Neural cell (in vitro differentiated cells): ENCODE data around the gene QSER1. TPM values are rescaled to one million over a fixed set of nuclear protein-coding genes. Genes with fewer than 3 reads are reported as not detected.
"Not testable (repeated sequence)": the region's sequence is repeated elsewhere in the genome, so short reads cannot be mapped to it uniquely, and the experiment has no call there.

Experiments used
- H2AFZ ChIP-seq: fragments of 200-600, 300-800 bp; sonication (generic), shearing (Covaris generic); 2 replicates; pipeline ENCODE4 v1.6.0; 2014; ENCODE audit warnings: low read depth, mild to moderate bottlenecking, antibody characterized with exemption, low read length, moderate library complexity
- H3F3A ChIP-seq: fragments of 200-600 bp; shearing (Covaris generic); 2 replicates; pipeline ENCODE4 v1.6.1; 2016; ENCODE audit warnings: mild to moderate bottlenecking, moderate library complexity, mixed read lengths, antibody characterized with exemption, low read length; ENCODE audit not compliant: insufficient read depth, poor library complexity, severe bottlenecking
- H3K27ac ChIP-seq: fragments of 200-600, 300-800 bp; sonication (generic), shearing (Covaris generic); 2 replicates; pipeline ENCODE4 v1.5.1; 2014; ENCODE audit warnings: mild to moderate bottlenecking, low read length, moderate library complexity
- H3K27me3 ChIP-seq: fragments of 300-800, 200-600 bp; sonication (generic), shearing (Covaris generic); 2 replicates; pipeline ENCODE4 v1.6.0; 2014; ENCODE audit warnings: mild to moderate bottlenecking, low read depth, low read length, moderate library complexity; ENCODE audit not compliant: insufficient read depth
- H3K36me3 ChIP-seq: fragments of 300-800, 200-600 bp; sonication (generic), shearing (Covaris generic); 2 replicates; pipeline ENCODE4 v1.5.1; 2014; ENCODE audit warnings: mild to moderate bottlenecking, antibody characterized with exemption, low read length, moderate library complexity; ENCODE audit not compliant: insufficient read depth
- H3K4me2 ChIP-seq: fragments of 300-800, 200-600 bp; sonication (generic), shearing (Covaris generic); 2 replicates; pipeline ENCODE4 v1.6.0; 2014; ENCODE audit warnings: mild to moderate bottlenecking, low read length
- H3K4me3 ChIP-seq: fragments of 300-800, 200-600 bp; sonication (generic), shearing (Covaris generic); 2 replicates; pipeline ENCODE4 v1.5.1; 2014; ENCODE audit warnings: mild to moderate bottlenecking, low read length, moderate library complexity
- H3K79me2 ChIP-seq: fragments of 200-600 bp; shearing (Covaris generic); replicated peaks from 2 replicates; pipeline ENCODE4 v1.6.0; 2014; ENCODE audit warnings: mild to moderate bottlenecking, low read length, moderate library complexity; ENCODE audit not compliant: insufficient read depth
- H3K9ac ChIP-seq: fragments of 300-800, 200-600 bp; sonication (generic), shearing (Covaris generic); 2 replicates; pipeline ENCODE4 v1.6.1; 2016; ENCODE audit warnings: mild to moderate bottlenecking, low read length, mixed read lengths
- H3K9me2 ChIP-seq: fragments of 200-600 bp; shearing (Covaris generic); 2 replicates; pipeline ENCODE4 v1.6.1; 2016; ENCODE audit warnings: mild to moderate bottlenecking, low read length, mixed read lengths; ENCODE audit not compliant: insufficient read depth
- H3K9me3 ChIP-seq: fragments of 200-600, 300-800 bp; sonication (generic), shearing (Covaris generic); 2 replicates; pipeline ENCODE4 v1.6.1; 2016; ENCODE audit warnings: mild to moderate bottlenecking, mixed run types, low read length, moderate library complexity, mixed read lengths
- H4K20me1 ChIP-seq: fragments of 200-600 bp; shearing (Covaris generic); 2 replicates; pipeline ENCODE4 v1.6.1; 2016; ENCODE audit warnings: mild to moderate bottlenecking, mixed run types; ENCODE audit not compliant: insufficient read depth
- CTCF ChIP-seq: fragments of 450-650 bp; IDR thresholded peaks from 2 replicates; pipeline ENCODE4 v1.5.1; 2014; ENCODE audit warnings: antibody characterized with exemption, mild to moderate bottlenecking, moderate library complexity; ENCODE audit not compliant: poor library complexity, severe bottlenecking
- EP300 ChIP-seq: fragments of 450-650 bp; conservative IDR thresholded peaks from 2 replicates; pipeline ENCODE4 v1.6.1; 2014; ENCODE audit warnings: antibody characterized with exemption, mild to moderate bottlenecking, moderate library complexity; ENCODE audit not compliant: poor library complexity, severe bottlenecking
- EZH2 ChIP-seq: fragments of 200-600, 300-800 bp; shearing (Covaris generic), sonication (generic); IDR thresholded peaks from 2 replicates; pipeline ENCODE4 v1.6.1; 2014; ENCODE audit warnings: antibody characterized with exemption, low read length, borderline replicate concordance, mild to moderate bottlenecking; ENCODE audit not compliant: insufficient read depth, poor library complexity, severe bottlenecking
- MXI1 ChIP-seq: fragments of 450-650 bp; conservative IDR thresholded peaks from 2 replicates; pipeline ENCODE4 v1.6.1; 2014; ENCODE audit warnings: antibody characterized with exemption, mild to moderate bottlenecking; ENCODE audit not compliant: poor library complexity, severe bottlenecking
- POLR2AphosphoS5 ChIP-seq: IDR thresholded peaks from 2 replicates; pipeline ENCODE4 v1.6.1; 2012
- RAD21 ChIP-seq: fragments of 450-650 bp; conservative IDR thresholded peaks from 2 replicates; pipeline ENCODE4 v1.6.1; 2014; ENCODE audit warnings: antibody characterized with exemption, mild to moderate bottlenecking, moderate library complexity
- REST ChIP-seq: IDR thresholded peaks from 2 replicates; pipeline ENCODE4 v1.6.1; 2012; ENCODE audit warnings: borderline replicate concordance
- SMC3 ChIP-seq: fragments of 450-650 bp; conservative IDR thresholded peaks from 2 replicates; pipeline ENCODE4 v1.6.1; 2014; ENCODE audit warnings: antibody characterized with exemption, mild to moderate bottlenecking, moderate library complexity; ENCODE audit not compliant: poor library complexity
- TAF1 ChIP-seq: IDR thresholded peaks from 2 replicates; pipeline ENCODE4 v1.6.1; 2012; ENCODE audit warnings: low read depth
- polyA plus RNA-seq: library from polyadenylated mRNA; depleted of rRNA; stranded (reverse); fragments of >200 nt; gene quantifications from 2 replicates; pipeline ENCODE4 v1.2.3, GENCODE V29; 2014

Gene QSER1
- polyA plus RNA-seq, 1 donor from 2014 or later: 18.1 TPM

GRCh38 chr11:32935462-32936029, 42.9 kb downstream of the QSER1 start:
- H3K9me3 ChIP-seq: no peaks in the 10 kb centered on the region
- peaks cover 21% of the 10 kb centered on the region for H3K79me2 ChIP-seq
- TF ChIP-seq SMC3: no peak
- no peak for TF ChIP-seq EP300
- no peak for TF ChIP-seq REST
- TF ChIP-seq MXI1: no peak
- TF ChIP-seq EZH2: no peak
- TF ChIP-seq RAD21: no peak
- TF ChIP-seq TAF1: no peak
- no peak for TF ChIP-seq CTCF
- no peak for TF ChIP-seq POLR2AphosphoS5
- H3F3A ChIP-seq: no peaks in the 10 kb centered on the region
- no peak overlapping the region for H3K4me2 ChIP-seq
- no peak overlapping the region for H3K27ac ChIP-seq
- H3K9me2 ChIP-seq: no peaks in the 10 kb centered on the region
- H4K20me1 ChIP-seq: no peaks in the 10 kb centered on the region
- no peak overlapping the region for H2AFZ ChIP-seq
- no peaks in the 10 kb centered on the region for H3K27me3 ChIP-seq
- H3K9ac ChIP-seq: no peak overlapping the region
- no peak overlapping the region for H3K4me3 ChIP-seq
- H3K36me3 ChIP-seq: peaks cover 32% of the 10 kb centered on the region

- not testable (repeated sequence) for H3K4me3 ChIP-seq, H3K9me3 ChIP-seq, H3K27ac ChIP-seq, H2AFZ ChIP-seq, H3K4me2 ChIP-seq, H3F3A ChIP-seq, H3K27me3 ChIP-seq, H3K9me2 ChIP-seq, H3K9ac ChIP-seq, H4K20me1 ChIP-seq
- Histone ChIP-seq H3K36me3 (peaks cover 32% of the 10 kb centered on the region), H3K79me2 (peaks cover 25% of the 10 kb centered on the region)
Observed at GRCh38 chr11:32936178-32936577, 43.6 kb downstream of the QSER1 start.

GRCh38 chr11:32937283-32937682, 44.7 kb downstream of the QSER1 start:
- H4K20me1 ChIP-seq, H3K9me2 ChIP-seq: not testable (repeated sequence)

More at GRCh38 chr11:32937283-32937682, 44.7 kb downstream of the QSER1 start:
- not testable (repeated sequence) for H3K4me2 ChIP-seq, H2AFZ ChIP-seq, H3K9ac ChIP-seq, H3F3A ChIP-seq, H3K4me3 ChIP-seq, H3K9me3 ChIP-seq, H3K27ac ChIP-seq, H3K27me3 ChIP-seq
- Histone ChIP-seq H3K36me3 (peaks cover 26% of the 10 kb centered on the region), H3K79me2 (peaks cover 25% of the 10 kb centered on the region)
